Activated naive CD8-positive, alpha-beta T cell (primary cell): ENCODE data around the gene PHYHIPL.
"Not testable (repeated sequence)": the region's sequence is repeated elsewhere in the genome, so short reads cannot be mapped to it uniquely, and the experiment has no call there.

Experiments used
- H3K27ac Mint-ChIP-seq: one replicate; pipeline ENCODE4 v1.8.0; 2021; ENCODE audit warnings: mixed read lengths
- H3K27me3 Mint-ChIP-seq: one replicate; pipeline ENCODE4 v1.8.0; 2021; ENCODE audit warnings: mixed read lengths
- H3K36me3 Mint-ChIP-seq: one replicate; pipeline ENCODE4 v1.8.0; 2021; ENCODE audit warnings: mixed read lengths
- H3K4me1 Mint-ChIP-seq: one replicate; pipeline ENCODE4 v1.8.0; 2021; ENCODE audit warnings: low read depth, mixed read lengths
- H3K4me3 Mint-ChIP-seq: one replicate; pipeline ENCODE4 v1.8.0; 2021; ENCODE audit warnings: mild to moderate bottlenecking, mixed read lengths
- H3K9me3 Mint-ChIP-seq: one replicate; pipeline ENCODE4 v1.8.0; 2021; ENCODE audit warnings: low read depth, mixed read lengths

PHYHIPL gene

GRCh38 chr10:59175538-59176240 lies 754 bp upstream of the PHYHIPL start:
- Mint-ChIP-seq H3K27me3 (peaks cover 16% of the 10 kb centered on the region), H3K4me3 (no peak overlapping the region), H3K9me3 (no peaks in the 10 kb centered on the region), H3K36me3 (no peaks in the 10 kb centered on the region), H3K27ac (no peak overlapping the region), H3K4me1 (peaks cover 3% of the 10 kb centered on the region)

DNA sequence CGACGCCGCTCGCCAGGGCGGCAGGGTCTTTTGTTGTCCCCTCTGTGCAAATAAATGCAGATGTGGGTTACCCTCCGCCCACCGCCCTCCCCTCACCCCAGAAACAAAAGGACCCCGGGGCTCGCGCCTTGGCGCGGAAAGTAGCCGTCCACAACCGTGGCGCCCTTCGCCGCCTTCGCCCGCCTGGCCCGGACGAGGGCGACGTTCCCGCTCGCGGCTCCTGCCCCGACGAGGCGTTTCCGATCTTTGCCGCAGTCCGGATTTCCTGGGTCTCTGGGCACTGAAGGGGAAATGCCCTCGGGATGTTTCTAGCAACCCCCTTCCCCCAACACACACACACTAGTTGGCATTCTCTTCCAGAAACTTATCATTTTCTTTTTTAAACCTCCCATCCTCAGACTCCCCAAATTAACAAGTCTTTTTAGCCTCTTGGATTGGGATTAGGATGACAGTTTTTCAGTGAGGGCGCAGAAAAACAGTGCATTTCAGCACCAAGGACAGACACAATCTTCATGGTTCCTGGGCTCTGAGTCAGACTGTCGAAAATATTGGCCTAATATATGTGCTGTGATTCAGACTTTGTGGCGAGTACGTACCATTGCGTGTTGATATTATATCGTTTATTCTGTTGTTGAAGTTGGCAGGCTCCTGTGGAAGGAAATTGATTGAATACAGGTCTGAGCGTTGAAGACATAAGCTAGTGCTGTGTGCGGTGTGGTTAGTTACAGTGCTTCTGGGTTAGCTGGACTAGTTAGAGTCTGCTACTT lies 771 bp downstream of the PHYHIPL start:
- H3K27me3 Mint-ChIP-seq = peaks cover 16% of the 10 kb centered on the region
- no peaks in the 10 kb centered on the region for H3K9me3 Mint-ChIP-seq
- no peak overlapping the region for H3K27ac Mint-ChIP-seq
- peaks cover 3% of the 10 kb centered on the region for H3K4me1 Mint-ChIP-seq
- no peak overlapping the region for H3K4me3 Mint-ChIP-seq
- H3K36me3 Mint-ChIP-seq = no peaks in the 10 kb centered on the region

GRCh38 chr10:59177836-59178235 lies 1.4 kb downstream of the PHYHIPL start:
- H3K27ac Mint-ChIP-seq = no peak overlapping the region
- no peaks in the 10 kb centered on the region for H3K9me3 Mint-ChIP-seq
- H3K4me1 Mint-ChIP-seq = peaks cover 3% of the 10 kb centered on the region
- no peak overlapping the region for H3K4me3 Mint-ChIP-seq
- H3K27me3 Mint-ChIP-seq = peaks cover 16% of the 10 kb centered on the region
- no peaks in the 10 kb centered on the region for H3K36me3 Mint-ChIP-seq

- no peak overlapping the region for H3K27ac Mint-ChIP-seq
- no peaks in the 10 kb centered on the region for H3K9me3 Mint-ChIP-seq
- no peak overlapping the region for H3K4me3 Mint-ChIP-seq
- no peaks in the 10 kb centered on the region for H3K36me3 Mint-ChIP-seq
- peaks cover 3% of the 10 kb centered on the region for H3K4me1 Mint-ChIP-seq
- peaks cover 14% of the 10 kb centered on the region for H3K27me3 Mint-ChIP-seq
Measured at GRCh38 chr10:59179068-59179467, 2.6 kb downstream of the PHYHIPL start.

- Mint-ChIP-seq H3K36me3 (no peaks in the 10 kb centered on the region), H3K27ac (no peak overlapping the region), H3K27me3 (peaks cover 13% of the 10 kb centered on the region), H3K9me3 (no peaks in the 10 kb centered on the region), H3K4me3 (no peak overlapping the region), H3K4me1 (peaks cover 3% of the 10 kb centered on the region)
Measured at GRCh38 chr10:59180689-59181270, 4.3 kb downstream of the PHYHIPL start.

- H3K27ac Mint-ChIP-seq = no peak overlapping the region
- no peaks in the 10 kb centered on the region for H3K36me3 Mint-ChIP-seq
- no peak overlapping the region for H3K4me3 Mint-ChIP-seq
- peaks cover 11% of the 10 kb centered on the region for H3K27me3 Mint-ChIP-seq
- H3K9me3 Mint-ChIP-seq = no peaks in the 10 kb centered on the region
- peaks cover 3% of the 10 kb centered on the region for H3K4me1 Mint-ChIP-seq
Measured at GRCh38 chr10:59181668-59182067, 5.2 kb downstream of the PHYHIPL start.

DNA sequence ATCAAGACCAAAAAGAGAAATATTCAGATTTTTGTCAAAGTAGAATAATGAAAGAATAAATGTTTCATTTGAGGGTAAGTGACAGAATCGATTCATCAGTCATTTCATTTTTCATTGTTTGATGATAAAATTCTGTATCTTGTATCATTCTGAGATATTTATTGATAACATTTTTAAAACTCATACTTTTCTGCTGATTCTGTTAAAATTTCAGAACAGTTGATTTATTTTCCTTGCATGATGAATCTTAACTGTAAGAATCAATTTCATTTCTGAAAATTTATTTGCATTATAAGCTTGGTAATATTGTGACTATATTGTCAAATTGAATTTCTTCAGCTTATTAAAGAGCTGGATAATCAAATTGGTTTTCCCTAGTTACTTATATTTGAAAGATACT lies 13.9 kb downstream of the PHYHIPL start:
- no peaks in the 10 kb centered on the region for H3K4me1 Mint-ChIP-seq
- H3K36me3 Mint-ChIP-seq = no peaks in the 10 kb centered on the region
- H3K27ac Mint-ChIP-seq = no peak overlapping the region
- H3K4me3 Mint-ChIP-seq = no peak overlapping the region
- no peaks in the 10 kb centered on the region for H3K27me3 Mint-ChIP-seq
- H3K9me3 Mint-ChIP-seq = no peaks in the 10 kb centered on the region

DNA sequence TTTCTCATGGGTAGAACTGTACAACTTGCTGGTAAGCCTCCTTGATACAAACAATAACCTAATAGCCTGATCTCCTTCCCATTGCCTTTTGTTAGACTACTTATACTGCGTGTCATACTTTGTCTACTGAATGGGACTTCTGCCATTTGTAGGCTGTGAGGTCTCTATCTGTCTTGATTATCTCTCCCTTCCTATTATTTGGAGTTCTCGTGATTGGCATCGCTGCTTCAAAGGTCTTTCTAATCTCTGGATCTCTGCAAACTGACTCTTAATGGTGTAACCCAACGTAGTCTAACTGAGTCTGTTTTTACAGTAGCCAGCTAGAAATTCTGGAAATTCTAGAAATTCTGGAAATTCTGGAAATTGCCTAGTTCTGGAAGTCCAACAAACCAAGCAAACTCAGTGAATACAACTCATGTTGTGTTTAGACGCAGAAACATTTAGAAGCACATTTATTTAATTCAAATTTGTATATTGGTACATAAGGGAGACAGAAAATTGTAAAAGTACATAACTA lies 29.8 kb downstream of the PHYHIPL start:
- Mint-ChIP-seq H3K9me3 (peaks cover 4% of the 10 kb centered on the region), H3K4me3 (no peak overlapping the region), H3K36me3 (no peaks in the 10 kb centered on the region), H3K27ac (no peak overlapping the region), H3K27me3 (no peaks in the 10 kb centered on the region), H3K4me1 (no peaks in the 10 kb centered on the region)

- Mint-ChIP-seq H3K4me1 (no peaks in the 10 kb centered on the region), H3K27me3 (no peaks in the 10 kb centered on the region), H3K36me3 (no peaks in the 10 kb centered on the region), H3K27ac (no peak overlapping the region), H3K4me3 (no peak overlapping the region), H3K9me3 (peaks cover 4% of the 10 kb centered on the region)
Measured at GRCh38 chr10:59212301-59212798, 35.9 kb downstream of the PHYHIPL start.

- Mint-ChIP-seq H3K9me3 (no peaks in the 10 kb centered on the region), H3K27me3 (no peaks in the 10 kb centered on the region), H3K4me1 (no peaks in the 10 kb centered on the region), H3K4me3 (no peak overlapping the region), H3K36me3 (no peaks in the 10 kb centered on the region), H3K27ac (no peak overlapping the region)
Measured at GRCh38 chr10:59214160-59214559, 37.7 kb downstream of the PHYHIPL start.

DNA sequence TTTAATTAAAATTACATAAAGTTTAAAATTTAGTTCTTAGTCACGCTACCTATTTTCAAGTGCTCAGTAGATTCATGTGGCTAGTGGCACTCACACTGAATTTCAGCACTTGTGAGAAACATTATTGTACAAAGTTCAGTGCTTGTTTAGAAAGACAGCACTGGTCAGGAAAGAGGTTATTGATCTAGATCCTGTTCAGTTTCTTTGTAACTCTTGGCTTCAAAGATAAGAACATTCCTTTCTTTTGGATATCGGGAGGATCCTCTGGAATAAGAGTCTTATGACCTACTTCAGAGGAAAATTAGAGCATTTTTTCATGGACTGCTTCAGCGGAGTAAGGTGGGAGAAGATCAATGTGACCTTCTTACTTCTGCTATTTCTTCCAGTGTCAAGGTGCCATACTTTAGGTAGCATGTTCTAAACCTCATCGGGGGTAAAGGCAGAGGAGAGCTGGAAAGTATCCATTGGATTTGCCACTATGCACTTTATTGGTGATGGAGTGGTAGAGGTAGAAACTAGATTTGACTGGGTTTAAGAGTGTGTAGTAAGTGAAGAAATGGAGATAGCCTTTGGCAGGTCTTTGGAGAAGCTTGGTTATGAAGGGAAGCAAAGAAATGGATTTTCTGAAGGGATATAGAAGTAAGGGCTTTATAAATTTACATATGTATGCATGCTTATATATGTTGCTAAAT lies 39.9 kb downstream of the PHYHIPL start:
- no peak overlapping the region for H3K4me3 Mint-ChIP-seq
- H3K9me3 Mint-ChIP-seq = no peaks in the 10 kb centered on the region
- no peaks in the 10 kb centered on the region for H3K36me3 Mint-ChIP-seq
- no peaks in the 10 kb centered on the region for H3K4me1 Mint-ChIP-seq
- H3K27me3 Mint-ChIP-seq = no peaks in the 10 kb centered on the region
- H3K27ac Mint-ChIP-seq = no peak overlapping the region

- H3K27ac Mint-ChIP-seq = no peak overlapping the region
- no peaks in the 10 kb centered on the region for H3K9me3 Mint-ChIP-seq
- no peak overlapping the region for H3K4me3 Mint-ChIP-seq
- H3K27me3 Mint-ChIP-seq = peaks cover 1% of the 10 kb centered on the region
- no peaks in the 10 kb centered on the region for H3K36me3 Mint-ChIP-seq
- no peaks in the 10 kb centered on the region for H3K4me1 Mint-ChIP-seq
Measured at GRCh38 chr10:59222788-59223187, 46.3 kb downstream of the PHYHIPL start.

DNA sequence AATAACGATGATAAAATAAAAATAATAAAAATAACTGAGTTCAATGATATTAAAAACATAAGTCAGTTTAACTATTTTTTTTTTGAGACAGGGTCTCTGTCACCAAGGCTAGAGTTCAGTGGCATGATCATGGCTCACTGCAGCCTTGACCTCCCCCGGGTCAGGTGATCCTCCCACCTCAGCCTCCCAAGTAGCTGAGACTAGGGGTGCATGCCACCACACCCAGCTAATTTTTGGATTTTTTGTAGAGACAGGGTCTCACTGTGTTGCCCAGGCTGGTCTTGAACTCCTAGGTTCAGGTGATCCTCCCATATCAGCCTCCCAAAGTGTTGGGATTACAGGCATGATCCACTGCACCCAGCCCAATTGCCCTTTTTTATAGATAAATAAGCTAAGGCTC lies 47.2 kb downstream of the PHYHIPL start:
- not testable (repeated sequence) for H3K4me3 Mint-ChIP-seq, H3K9me3 Mint-ChIP-seq, H3K27me3 Mint-ChIP-seq, H3K27ac Mint-ChIP-seq, H3K4me1 Mint-ChIP-seq, H3K36me3 Mint-ChIP-seq

GRCh38 chr10:59225211-59225610 lies 48.8 kb downstream of the PHYHIPL start:
- Mint-ChIP-seq H3K4me3 (no peak overlapping the region), H3K27me3 (peaks cover 1% of the 10 kb centered on the region), H3K9me3 (no peaks in the 10 kb centered on the region), H3K4me1 (no peaks in the 10 kb centered on the region), H3K27ac (no peak overlapping the region), H3K36me3 (no peaks in the 10 kb centered on the region)
